GM12878 (cell line): ENCODE measurements around the gene CSH2. TPM values are rescaled to one million over a fixed set of nuclear protein-coding genes. Genes with fewer than 3 reads are reported as not detected.

Experiments
- ASH2L ChIP-seq: fragments of 300-600, 200-600 bp; sonication (generic); IDR thresholded peaks from 2 replicates; pipeline ENCODE4 v1.6.1; 2017; ENCODE audit warnings: low read depth, mild to moderate bottlenecking, borderline replicate concordance
- HDAC6 ChIP-seq: fragments of 200-600 bp; sonication (generic); IDR thresholded peaks from one replicate; pipeline ENCODE4 v1.8.0; 2017; ENCODE audit warnings: antibody characterized with exemption; ENCODE audit not compliant: unreplicated experiment
- IKZF1 ChIP-seq: fragments of 450-650 bp; conservative IDR thresholded peaks from 2 replicates; pipeline ENCODE4 v1.6.1; 2017; ENCODE audit warnings: antibody characterized with exemption, mild to moderate bottlenecking
- MTA3 ChIP-seq: IDR thresholded peaks from 2 replicates; pipeline ENCODE4 v1.6.1; 2012; ENCODE audit warnings: low read length, inconsistent platforms, borderline replicate concordance
- NR2C1 ChIP-seq: fragments of 450-650 bp; IDR thresholded peaks from 2 replicates; pipeline ENCODE4 v1.6.1; 2017; ENCODE audit warnings: antibody characterized with exemption, mild to moderate bottlenecking, moderate library complexity
- NR2C2 ChIP-seq: IDR thresholded peaks from 2 replicates; pipeline ENCODE4 v1.6.1; 2011; ENCODE audit warnings: borderline replicate concordance, low read depth; ENCODE audit not compliant: control insufficient read depth, insufficient read length
- NR2F1 ChIP-seq: fragments of 450-650 bp; conservative IDR thresholded peaks from 2 replicates; pipeline ENCODE4 v1.6.1; 2017; ENCODE audit warnings: mild to moderate bottlenecking
- RELA ChIP-seq: fragments of 450-650 bp; IDR thresholded peaks from 2 replicates; pipeline ENCODE4 v1.8.0; 2014; ENCODE audit warnings: borderline replicate concordance; ENCODE audit not compliant: partially characterized antibody
- SRF ChIP-seq, 2 experiments: IDR thresholded peaks; 2 replicates each; pipeline ENCODE4 v1.6.1; 2011; ENCODE audit warnings: low read depth in 2 of 2, low read length in 2 of 2, mild to moderate bottlenecking in 1 of 2, moderate library complexity in 1 of 2
- polyA plus RNA-seq, 11 experiments: library from polyadenylated mRNA; depleted of rRNA in 4 of 11; unstranded in 6 of 11; stranded (reverse) in 5 of 11; fragments of >200 nt; fragmentation: Nextera tagmentation in 4 of 11; fragmentation: Illumina TruSeq in 1 of 11; extraction: Ambion mirVana in 4 of 11; extraction: Trizol in 1 of 11; gene quantifications; 1 replicate in 1 of 11; 2 replicates in 10 of 11; pipeline versions ENCODE4 v1.2.1 to v1.2.3, GENCODE V29; 2011 to 2016; ENCODE audit warnings: inconsistent platforms in 2 of 11, missing spikeins in 2 of 11, low read depth in 1 of 11
- total RNA-seq, 4 experiments: library from RNA; depleted of rRNA in 3 of 4; stranded (reverse); fragments of >200 nt in 3 of 4; fragmentation: Illumina TruSeq in 1 of 4; extraction: Trizol in 1 of 4; gene quantifications; 2 replicates each; pipeline versions ENCODE4 v1.2.1 to v1.2.3, GENCODE V29; 2013 to 2021
- TF ChIP-seq, protein P1 (sequence below): fragments of 450-650 bp; IDR thresholded peaks from 2 replicates; pipeline ENCODE4 v1.6.1; 2017; ENCODE audit warnings: low read depth, mild to moderate bottlenecking, moderate library complexity
- TF ChIP-seq, protein P2 (sequence below): fragments of 450-650 bp; IDR thresholded peaks from 2 replicates; pipeline ENCODE4 v1.6.1; 2017; ENCODE audit warnings: mild to moderate bottlenecking, moderate library complexity
- TF ChIP-seq, protein P3 (sequence below): IDR thresholded peaks from 2 replicates; pipeline ENCODE4 v1.6.1; 2012; ENCODE audit warnings: low read depth, low read length, improper control_type of control experiment
- TF ChIP-seq, protein P4 (sequence below): IDR thresholded peaks from 2 replicates; pipeline ENCODE4 v1.6.1; 2012; ENCODE audit warnings: improper control_type of control experiment, low read depth, low read length; ENCODE audit not compliant: insufficient replicate concordance
- TF ChIP-seq, protein P5 (sequence below): fragments of 450-650 bp; IDR thresholded peaks from 2 replicates; pipeline ENCODE4 v1.6.1; 2016; ENCODE audit warnings: mild to moderate bottlenecking

Gene CSH2
- total and polyA plus RNA-seq, 10 of the 15 experiments (the other 5 are each of a cell fraction or from before 2014, with no cell fraction given): not detected

- TF ChIP-seq, protein P1, sequence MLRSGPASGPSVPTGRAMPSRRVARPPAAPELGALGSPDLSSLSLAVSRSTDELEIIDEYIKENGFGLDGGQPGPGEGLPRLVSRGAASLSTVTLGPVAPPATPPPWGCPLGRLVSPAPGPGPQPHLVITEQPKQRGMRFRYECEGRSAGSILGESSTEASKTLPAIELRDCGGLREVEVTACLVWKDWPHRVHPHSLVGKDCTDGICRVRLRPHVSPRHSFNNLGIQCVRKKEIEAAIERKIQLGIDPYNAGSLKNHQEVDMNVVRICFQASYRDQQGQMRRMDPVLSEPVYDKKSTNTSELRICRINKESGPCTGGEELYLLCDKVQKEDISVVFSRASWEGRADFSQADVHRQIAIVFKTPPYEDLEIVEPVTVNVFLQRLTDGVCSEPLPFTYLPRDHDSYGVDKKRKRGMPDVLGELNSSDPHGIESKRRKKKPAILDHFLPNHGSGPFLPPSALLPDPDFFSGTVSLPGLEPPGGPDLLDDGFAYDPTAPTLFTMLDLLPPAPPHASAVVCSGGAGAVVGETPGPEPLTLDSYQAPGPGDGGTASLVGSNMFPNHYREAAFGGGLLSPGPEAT: peak; percentile 94
- TF ChIP-seq NR2F1: peak; percentile 100
- TF ChIP-seq, protein P2, sequence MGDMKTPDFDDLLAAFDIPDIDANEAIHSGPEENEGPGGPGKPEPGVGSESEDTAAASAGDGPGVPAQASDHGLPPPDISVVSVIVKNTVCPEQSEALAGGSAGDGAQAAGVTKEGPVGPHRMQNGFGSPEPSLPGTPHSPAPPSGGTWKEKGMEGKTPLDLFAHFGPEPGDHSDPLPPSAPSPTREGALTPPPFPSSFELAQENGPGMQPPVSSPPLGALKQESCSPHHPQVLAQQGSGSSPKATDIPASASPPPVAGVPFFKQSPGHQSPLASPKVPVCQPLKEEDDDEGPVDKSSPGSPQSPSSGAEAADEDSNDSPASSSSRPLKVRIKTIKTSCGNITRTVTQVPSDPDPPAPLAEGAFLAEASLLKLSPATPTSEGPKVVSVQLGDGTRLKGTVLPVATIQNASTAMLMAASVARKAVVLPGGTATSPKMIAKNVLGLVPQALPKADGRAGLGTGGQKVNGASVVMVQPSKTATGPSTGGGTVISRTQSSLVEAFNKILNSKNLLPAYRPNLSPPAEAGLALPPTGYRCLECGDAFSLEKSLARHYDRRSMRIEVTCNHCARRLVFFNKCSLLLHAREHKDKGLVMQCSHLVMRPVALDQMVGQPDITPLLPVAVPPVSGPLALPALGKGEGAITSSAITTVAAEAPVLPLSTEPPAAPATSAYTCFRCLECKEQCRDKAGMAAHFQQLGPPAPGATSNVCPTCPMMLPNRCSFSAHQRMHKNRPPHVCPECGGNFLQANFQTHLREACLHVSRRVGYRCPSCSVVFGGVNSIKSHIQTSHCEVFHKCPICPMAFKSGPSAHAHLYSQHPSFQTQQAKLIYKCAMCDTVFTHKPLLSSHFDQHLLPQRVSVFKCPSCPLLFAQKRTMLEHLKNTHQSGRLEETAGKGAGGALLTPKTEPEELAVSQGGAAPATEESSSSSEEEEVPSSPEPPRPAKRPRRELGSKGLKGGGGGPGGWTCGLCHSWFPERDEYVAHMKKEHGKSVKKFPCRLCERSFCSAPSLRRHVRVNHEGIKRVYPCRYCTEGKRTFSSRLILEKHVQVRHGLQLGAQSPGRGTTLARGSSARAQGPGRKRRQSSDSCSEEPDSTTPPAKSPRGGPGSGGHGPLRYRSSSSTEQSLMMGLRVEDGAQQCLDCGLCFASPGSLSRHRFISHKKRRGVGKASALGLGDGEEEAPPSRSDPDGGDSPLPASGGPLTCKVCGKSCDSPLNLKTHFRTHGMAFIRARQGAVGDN: peak; percentile 98
- peak; percentile 100 for TF ChIP-seq NR2C1
- peak; percentile 90 for TF ChIP-seq NR2C2
- TF ChIP-seq MTA3: no peak
- TF ChIP-seq, protein P3, sequence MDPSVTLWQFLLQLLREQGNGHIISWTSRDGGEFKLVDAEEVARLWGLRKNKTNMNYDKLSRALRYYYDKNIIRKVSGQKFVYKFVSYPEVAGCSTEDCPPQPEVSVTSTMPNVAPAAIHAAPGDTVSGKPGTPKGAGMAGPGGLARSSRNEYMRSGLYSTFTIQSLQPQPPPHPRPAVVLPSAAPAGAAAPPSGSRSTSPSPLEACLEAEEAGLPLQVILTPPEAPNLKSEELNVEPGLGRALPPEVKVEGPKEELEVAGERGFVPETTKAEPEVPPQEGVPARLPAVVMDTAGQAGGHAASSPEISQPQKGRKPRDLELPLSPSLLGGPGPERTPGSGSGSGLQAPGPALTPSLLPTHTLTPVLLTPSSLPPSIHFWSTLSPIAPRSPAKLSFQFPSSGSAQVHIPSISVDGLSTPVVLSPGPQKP: peak; percentile 73
- TF ChIP-seq ASH2L: 0 out of 2 replicates have a peak, but pooled peaks have one; percentile 22
- TF ChIP-seq, protein P4, sequence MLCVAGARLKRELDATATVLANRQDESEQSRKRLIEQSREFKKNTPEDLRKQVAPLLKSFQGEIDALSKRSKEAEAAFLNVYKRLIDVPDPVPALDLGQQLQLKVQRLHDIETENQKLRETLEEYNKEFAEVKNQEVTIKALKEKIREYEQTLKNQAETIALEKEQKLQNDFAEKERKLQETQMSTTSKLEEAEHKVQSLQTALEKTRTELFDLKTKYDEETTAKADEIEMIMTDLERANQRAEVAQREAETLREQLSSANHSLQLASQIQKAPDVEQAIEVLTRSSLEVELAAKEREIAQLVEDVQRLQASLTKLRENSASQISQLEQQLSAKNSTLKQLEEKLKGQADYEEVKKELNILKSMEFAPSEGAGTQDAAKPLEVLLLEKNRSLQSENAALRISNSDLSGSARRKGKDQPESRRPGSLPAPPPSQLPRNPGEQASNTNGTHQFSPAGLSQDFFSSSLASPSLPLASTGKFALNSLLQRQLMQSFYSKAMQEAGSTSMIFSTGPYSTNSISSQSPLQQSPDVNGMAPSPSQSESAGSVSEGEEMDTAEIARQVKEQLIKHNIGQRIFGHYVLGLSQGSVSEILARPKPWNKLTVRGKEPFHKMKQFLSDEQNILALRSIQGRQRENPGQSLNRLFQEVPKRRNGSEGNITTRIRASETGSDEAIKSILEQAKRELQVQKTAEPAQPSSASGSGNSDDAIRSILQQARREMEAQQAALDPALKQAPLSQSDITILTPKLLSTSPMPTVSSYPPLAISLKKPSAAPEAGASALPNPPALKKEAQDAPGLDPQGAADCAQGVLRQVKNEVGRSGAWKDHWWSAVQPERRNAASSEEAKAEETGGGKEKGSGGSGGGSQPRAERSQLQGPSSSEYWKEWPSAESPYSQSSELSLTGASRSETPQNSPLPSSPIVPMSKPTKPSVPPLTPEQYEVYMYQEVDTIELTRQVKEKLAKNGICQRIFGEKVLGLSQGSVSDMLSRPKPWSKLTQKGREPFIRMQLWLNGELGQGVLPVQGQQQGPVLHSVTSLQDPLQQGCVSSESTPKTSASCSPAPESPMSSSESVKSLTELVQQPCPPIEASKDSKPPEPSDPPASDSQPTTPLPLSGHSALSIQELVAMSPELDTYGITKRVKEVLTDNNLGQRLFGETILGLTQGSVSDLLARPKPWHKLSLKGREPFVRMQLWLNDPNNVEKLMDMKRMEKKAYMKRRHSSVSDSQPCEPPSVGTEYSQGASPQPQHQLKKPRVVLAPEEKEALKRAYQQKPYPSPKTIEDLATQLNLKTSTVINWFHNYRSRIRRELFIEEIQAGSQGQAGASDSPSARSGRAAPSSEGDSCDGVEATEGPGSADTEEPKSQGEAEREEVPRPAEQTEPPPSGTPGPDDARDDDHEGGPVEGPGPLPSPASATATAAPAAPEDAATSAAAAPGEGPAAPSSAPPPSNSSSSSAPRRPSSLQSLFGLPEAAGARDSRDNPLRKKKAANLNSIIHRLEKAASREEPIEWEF: peak; percentile 17
- TF ChIP-seq HDAC6: no peak
- peak; percentile 77 for TF ChIP-seq RELA
- TF ChIP-seq SRF (IDR thresholded peaks at IDR 0.05; ENCODE audit: low read depth in 2 of 2, low read length in 2 of 2): peak in 1 of 2 experiments; percentile 50; a peak in 1 of 4 replicates
- TF ChIP-seq, protein P5, sequence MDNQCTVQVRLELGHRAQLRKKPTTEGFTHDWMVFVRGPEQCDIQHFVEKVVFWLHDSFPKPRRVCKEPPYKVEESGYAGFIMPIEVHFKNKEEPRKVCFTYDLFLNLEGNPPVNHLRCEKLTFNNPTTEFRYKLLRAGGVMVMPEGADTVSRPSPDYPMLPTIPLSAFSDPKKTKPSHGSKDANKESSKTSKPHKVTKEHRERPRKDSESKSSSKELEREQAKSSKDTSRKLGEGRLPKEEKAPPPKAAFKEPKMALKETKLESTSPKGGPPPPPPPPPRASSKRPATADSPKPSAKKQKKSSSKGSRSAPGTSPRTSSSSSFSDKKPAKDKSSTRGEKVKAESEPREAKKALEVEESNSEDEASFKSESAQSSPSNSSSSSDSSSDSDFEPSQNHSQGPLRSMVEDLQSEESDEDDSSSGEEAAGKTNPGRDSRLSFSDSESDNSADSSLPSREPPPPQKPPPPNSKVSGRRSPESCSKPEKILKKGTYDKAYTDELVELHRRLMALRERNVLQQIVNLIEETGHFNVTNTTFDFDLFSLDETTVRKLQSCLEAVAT: peak; percentile 72; the same call in 1 of the 2 replicates
- peak; percentile 96 for TF ChIP-seq IKZF1
Observed at GRCh38 chr17:63842540-63843386, 30.7 kb downstream of the CSH2 start, which contains the start of gene SMARCD2 (continued).
